Neuronal stem cell (in vitro differentiated cells): ENCODE data around the gene HOXA6.

Experiments
- DNase-seq: peaks from one replicate; pipeline ENCODE4 v3.0.0-alpha.2; 2013; ENCODE audit warnings: low spot score
- H2AFZ ChIP-seq: one replicate; pipeline ENCODE4 v1.6.1; 2013; ENCODE audit warnings: mild to moderate bottlenecking, low read length, inconsistent platforms
- H2AK5ac ChIP-seq: 2 replicates; pipeline ENCODE4 v1.6.1; 2013; ENCODE audit warnings: low read depth, mild to moderate bottlenecking, inconsistent platforms, low read length, moderate library complexity, mixed read lengths
- H2BK120ac ChIP-seq: 2 replicates; pipeline ENCODE4 v1.6.1; 2013; ENCODE audit warnings: low read depth, mild to moderate bottlenecking, inconsistent platforms, low read length, moderate library complexity, mixed read lengths
- H2BK12ac ChIP-seq: one replicate; pipeline ENCODE4 v1.6.1; 2013; ENCODE audit warnings: low read length, inconsistent platforms
- H2BK15ac ChIP-seq: 2 replicates; pipeline ENCODE4 v1.6.1; 2013; ENCODE audit warnings: mild to moderate bottlenecking, low read length, inconsistent platforms, mixed read lengths
- H2BK5ac ChIP-seq: one replicate; pipeline ENCODE4 v1.6.1; 2013; ENCODE audit warnings: inconsistent platforms, mild to moderate bottlenecking, low read length, moderate library complexity
- H3K14ac ChIP-seq: one replicate; pipeline ENCODE4 v1.6.1; 2013; ENCODE audit warnings: low read length, inconsistent platforms
- H3K18ac ChIP-seq: 2 replicates; pipeline ENCODE4 v1.6.1; 2013; ENCODE audit warnings: low read length, inconsistent platforms
- H3K23ac ChIP-seq: 2 replicates; pipeline ENCODE4 v1.6.1; 2013; ENCODE audit warnings: low read depth, mild to moderate bottlenecking, mixed read lengths, low read length, inconsistent platforms; ENCODE audit not compliant: poor library complexity
- H3K27ac ChIP-seq: replicated peaks from 3 replicates; pipeline ENCODE4 v1.5.1; 2013; ENCODE audit warnings: low read length, inconsistent platforms
- H3K27me3 ChIP-seq, 3 experiments: 2 replicates each; pipeline ENCODE4 v1.6.1; 2013; ENCODE audit warnings: low read length in 3 of 3, mild to moderate bottlenecking in 2 of 3, inconsistent platforms in 1 of 3, low read depth in 1 of 3, mixed read lengths in 1 of 3, moderate library complexity in 1 of 3; ENCODE audit not compliant: control insufficient read depth in 3 of 3, insufficient read depth in 3 of 3
- H3K36me3 ChIP-seq, 2 donors: replicated peaks in 1 of 2; 2 replicates each; pipeline ENCODE4 v1.6.1; 2013; ENCODE audit warnings: low read length in 2 of 2; ENCODE audit not compliant: control insufficient read depth in 2 of 2, insufficient read depth in 2 of 2
- H3K4ac ChIP-seq: 2 replicates; pipeline ENCODE4 v1.6.1; 2013; ENCODE audit warnings: inconsistent platforms, mild to moderate bottlenecking, low read length, moderate library complexity
- H3K4me1 ChIP-seq, 2 donors: 1 replicate in 1 of 2; 2 replicates in 1 of 2; pipeline ENCODE4 v1.6.1; 2013; ENCODE audit warnings: low read length in 2 of 2, low read depth in 1 of 2; ENCODE audit not compliant: control insufficient read depth in 2 of 2, insufficient read depth in 1 of 2
- H3K4me2 ChIP-seq: one replicate; pipeline ENCODE4 v1.6.1; 2013; ENCODE audit warnings: mild to moderate bottlenecking, low read length, inconsistent platforms; ENCODE audit not compliant: insufficient read depth, poor library complexity, severe bottlenecking
- H3K4me3 ChIP-seq, 2 donors: 2 replicates each; pipeline ENCODE4 v1.5.1; 2013; ENCODE audit warnings: low read length in 2 of 2, mild to moderate bottlenecking in 2 of 2, inconsistent platforms in 1 of 2, moderate library complexity in 1 of 2
- H3K79me1 ChIP-seq: one replicate; pipeline ENCODE4 v1.6.1; 2013; ENCODE audit warnings: low read depth, mild to moderate bottlenecking, inconsistent platforms, low read length, moderate library complexity
- H3K9ac ChIP-seq: one replicate; pipeline ENCODE4 v1.6.1; 2013; ENCODE audit warnings: mild to moderate bottlenecking, low read depth, low read length, inconsistent platforms; ENCODE audit not compliant: poor library complexity
- H3K9me3 ChIP-seq, 2 donors: replicated peaks in 1 of 2; 2 replicates each; pipeline versions ENCODE3 to v1.6.1; 2013; ENCODE audit warnings: low read length in 2 of 2, mild to moderate bottlenecking in 2 of 2, inconsistent platforms in 1 of 2, low read depth in 1 of 2, mixed read lengths in 1 of 2, moderate library complexity in 1 of 2; ENCODE audit not compliant: control insufficient read depth in 2 of 2, insufficient read depth in 1 of 2
- H4K8ac ChIP-seq: one replicate; pipeline ENCODE4 v1.6.1; 2013; ENCODE audit warnings: low read depth, mild to moderate bottlenecking, inconsistent platforms, low read length, moderate library complexity
- H4K91ac ChIP-seq: one replicate; pipeline ENCODE4 v1.6.1; 2013; ENCODE audit warnings: low read length, low read depth, mild to moderate bottlenecking, inconsistent platforms; ENCODE audit not compliant: poor library complexity
- WGBS, 2 donors: extraction: QIAGEN DNeasy Blood & Tissue Kit; methylation state at CpG; one replicate each; pipeline ENCODE4 v1.1.7; 2013; ENCODE audit warnings: missing lambda C conversion rate in 2 of 2, mixed read lengths in 1 of 2; ENCODE audit not compliant: insufficient read length in 2 of 2, insufficient replicate concordance in 1 of 2; ENCODE audit errors: extremely low coverage in 2 of 2; 5-methylcytosine and 5-hydroxymethylcytosine counted together

Gene HOXA6

DNA sequence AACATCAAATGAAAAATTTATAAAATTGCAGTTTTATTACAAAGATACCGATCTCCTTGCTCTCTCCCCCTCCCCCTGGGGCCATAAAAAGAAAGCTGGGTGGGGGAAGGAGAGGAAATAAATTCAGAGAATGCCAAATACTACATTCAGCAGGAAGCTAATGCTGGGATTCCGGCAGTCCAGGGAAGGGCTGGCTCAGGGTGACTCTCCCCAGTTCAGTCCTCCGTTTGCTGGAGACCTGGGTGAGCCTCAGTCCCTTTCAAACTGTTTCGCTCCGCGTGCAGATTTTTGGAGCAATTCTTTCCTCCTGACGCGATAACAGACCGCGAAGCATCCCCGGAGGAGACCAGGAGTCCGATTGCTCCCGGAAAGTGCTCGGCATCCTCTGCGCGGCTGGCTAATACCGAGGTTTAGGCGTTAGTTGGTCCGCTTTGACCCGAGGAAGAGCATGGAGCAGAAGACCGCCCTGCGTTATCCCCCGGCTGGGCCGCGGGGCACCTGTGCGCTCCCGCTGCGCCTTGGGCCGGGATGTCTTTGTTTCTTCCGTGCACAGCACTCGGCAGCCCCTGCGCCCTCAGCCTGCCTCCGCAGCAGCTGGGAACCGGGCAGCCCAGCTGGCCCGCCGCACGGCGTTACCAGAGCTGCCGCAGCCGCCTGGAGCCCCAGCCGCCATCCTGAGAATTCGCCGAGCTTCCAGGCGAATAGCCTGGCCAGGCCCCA is 41.2 kb downstream of the HOXA6 start:
- no peak overlapping the region for H2BK5ac ChIP-seq
- H3K4ac ChIP-seq, result no peak overlapping the region
- no peaks in the 10 kb centered on the region for H3K4me1 ChIP-seq
- H3K27me3 ChIP-seq, result peaks cover 77 to 99% (median 97%) of the 10 kb centered on the region in 3 experiments
- H3K79me1 ChIP-seq, result no peaks in the 10 kb centered on the region
- no peak overlapping the region for H4K91ac ChIP-seq
- H4K8ac ChIP-seq, result no peak overlapping the region
- no peak overlapping the region for H3K27ac ChIP-seq
- H2BK120ac ChIP-seq, result no peak overlapping the region
- no peak overlapping the region for H3K14ac ChIP-seq
- no peak overlapping the region for H2BK15ac ChIP-seq
- H2BK12ac ChIP-seq, result no peak overlapping the region
- WGBS, 2 donors, result no CpG with 5 or more reads among the region's 44 CpGs
- H3K4me2 ChIP-seq, result no peak overlapping the region
- H3K36me3 ChIP-seq, result no peaks in the 10 kb centered on the region
- no peak overlapping the region for H2AK5ac ChIP-seq
- H2AFZ ChIP-seq, result peak overlapping the region; percentile 75
- no peak overlapping the region for H3K23ac ChIP-seq
- no peak overlapping the region for H3K4me3 ChIP-seq
- DNase-seq, result no peak
- no peak overlapping the region for H3K9ac ChIP-seq
- H3K9me3 ChIP-seq, result peaks cover 3 to 4% of the 10 kb centered on the region in 2 donors
- H3K18ac ChIP-seq, result peak overlapping the region; percentile 32

DNA sequence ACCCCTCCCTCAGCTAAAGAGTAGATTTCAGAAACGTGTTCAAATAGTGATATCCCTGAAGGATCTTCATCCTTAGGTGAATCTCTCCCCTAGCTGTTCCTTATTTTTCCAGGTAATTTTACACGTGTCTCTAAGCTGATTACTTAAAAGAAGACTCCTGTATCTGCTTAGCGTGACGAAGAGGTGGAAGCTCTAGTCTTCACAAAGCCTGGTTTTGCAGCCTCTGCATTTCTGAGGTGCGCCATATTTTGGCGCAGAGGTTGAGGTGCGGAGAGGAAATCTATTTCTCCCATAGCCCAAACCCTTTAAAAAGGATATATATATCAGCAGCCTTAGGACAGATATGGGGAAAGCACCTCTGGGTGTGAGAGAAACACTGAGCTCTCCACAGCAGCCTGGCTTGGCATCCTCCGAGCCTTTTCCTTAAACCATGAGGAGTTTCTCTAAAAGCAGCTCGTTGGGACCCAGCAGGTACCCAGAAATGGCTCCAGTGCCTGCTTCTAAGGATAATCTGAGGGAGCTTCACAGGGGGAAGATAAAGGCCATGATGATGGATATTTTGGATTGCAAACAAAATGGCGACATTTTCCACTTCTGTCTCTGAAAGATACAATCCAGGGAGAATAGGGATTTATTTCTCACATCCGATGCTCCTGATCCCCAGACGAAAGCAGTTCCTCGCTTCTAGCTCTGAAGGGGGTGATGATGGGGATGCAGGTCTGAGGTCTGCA is 42.1 kb downstream of the HOXA6 start:
- Histone ChIP-seq H3K18ac (no peak overlapping the region), H3K4me1 (peaks cover 0 to 1% of the 10 kb centered on the region in 2 donors), H4K8ac (no peak overlapping the region), H3K23ac (no peak overlapping the region), H3K4me2 (no peak overlapping the region), H2BK120ac (no peak overlapping the region), H3K79me1 (no peaks in the 10 kb centered on the region), H3K14ac (no peak overlapping the region), H2AK5ac (no peak overlapping the region), H2AFZ (no peak overlapping the region), H2BK15ac (no peak overlapping the region), H2BK5ac (no peak overlapping the region), H3K9me3 (peaks cover 2% of the 10 kb centered on the region in 2 donors), H3K9ac (no peak overlapping the region), H4K91ac (no peak overlapping the region), H3K4me3 (no peak overlapping the region), H2BK12ac (no peak overlapping the region), H3K27me3 (peaks cover 79 to 99% (median 97%) of the 10 kb centered on the region in 3 experiments), H3K4ac (no peak overlapping the region), H3K27ac (no peak overlapping the region), H3K36me3 (no peaks in the 10 kb centered on the region)
- no CpG with 5 or more reads among the region's 13 CpGs for WGBS, 2 donors
- no peak for DNase-seq

DNA sequence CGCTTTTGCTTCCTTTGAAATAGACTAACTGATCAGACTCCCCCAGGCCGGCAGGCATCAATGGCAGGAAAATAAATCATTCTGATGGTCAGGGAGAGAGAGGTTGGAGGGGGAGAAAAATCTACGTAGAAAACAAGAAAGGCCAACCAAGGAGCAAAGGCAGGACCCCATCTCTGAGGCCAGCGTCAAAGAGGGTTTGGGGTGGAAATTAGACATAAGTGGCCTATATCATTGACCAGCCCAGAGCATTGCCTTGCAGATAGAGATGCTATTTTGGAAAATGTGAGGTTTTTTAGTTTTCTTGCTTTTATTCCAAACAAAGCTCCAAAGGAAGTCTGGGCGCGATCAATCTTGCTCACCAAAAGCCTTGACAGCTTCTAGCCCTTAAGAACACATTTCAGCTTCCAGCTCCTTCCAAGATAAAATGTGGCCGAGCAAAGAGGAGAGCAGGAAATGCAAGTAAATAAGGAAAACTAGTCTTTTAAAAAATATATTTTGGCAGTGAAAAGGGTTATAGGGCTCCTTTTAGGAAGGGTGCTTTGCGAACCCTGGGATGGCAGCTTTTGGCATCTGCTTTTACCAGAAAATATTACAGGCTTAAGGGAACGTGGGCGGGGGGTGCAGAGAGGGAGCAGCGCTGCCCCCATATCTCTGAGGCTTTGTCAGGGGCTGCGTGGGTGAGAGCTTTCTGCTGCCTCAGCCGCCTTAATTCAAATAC is 43.1 kb downstream of the HOXA6 start:
- Histone ChIP-seq H3K9ac (no peak overlapping the region), H4K8ac (no peak overlapping the region), H3K9me3 (peaks cover 0 to 2% of the 10 kb centered on the region in 2 donors), H3K14ac (no peak overlapping the region), H3K4ac (no peak overlapping the region), H3K79me1 (no peaks in the 10 kb centered on the region), H2BK120ac (no peak overlapping the region), H3K36me3 (no peaks in the 10 kb centered on the region), H3K27ac (no peak overlapping the region), H4K91ac (no peak overlapping the region), H2BK15ac (no peak overlapping the region), H3K4me1 (peaks cover 0 to 1% of the 10 kb centered on the region in 2 donors), H2AFZ (no peak overlapping the region), H2BK5ac (no peak overlapping the region), H3K27me3 (peaks cover 69 to 100% (median 91%) of the 10 kb centered on the region in 3 experiments), H2BK12ac (no peak overlapping the region), H3K18ac (no peak overlapping the region), H3K4me3 (no peak overlapping the region), H2AK5ac (no peak overlapping the region), H3K23ac (no peak overlapping the region), H3K4me2 (no peak overlapping the region)
- DNase-seq, result no peak
- no CpG with 5 or more reads among the region's 13 CpGs for whole genome bisulfite sequencing, 2 donors
